Activated T-helper 2 cell treated with anti-CD3 and anti-CD28 coated beads, Interferon-gamma antibody, Interleukin-2, Interleukin-4, amounts not matched to agents 10 μg/mL and 5 μg/mL and 100 μg/mL, durations not matched to agents 14 hours and 24 hours and 36 hours (primary cell): ENCODE results near the gene PSMA8. TPM values are rescaled to one million over a fixed set of nuclear protein-coding genes. Genes with fewer than 3 reads are reported as not detected.
A peak's percentile ranks its signal among the peaks of the same experiment; 100 is the strongest.
"Not testable (repeated sequence)": the region's sequence is repeated elsewhere in the genome, so short reads cannot be mapped to it uniquely, and the experiment has no call there.

Experiments used
- DNase-seq: peaks from one replicate; pipeline ENCODE4 v3.0.0; 2021; ENCODE audit warnings: low spot score
- H3K27ac Mint-ChIP-seq: one replicate; pipeline ENCODE4 v1.8.0; 2021; ENCODE audit warnings: mixed read lengths
- H3K27me3 Mint-ChIP-seq: one replicate; pipeline ENCODE4 v1.8.0; 2021; ENCODE audit warnings: low read depth, mixed read lengths
- H3K36me3 Mint-ChIP-seq: one replicate; pipeline ENCODE4 v1.8.0; 2021; ENCODE audit warnings: low read depth, mixed read lengths
- H3K4me1 Mint-ChIP-seq: one replicate; pipeline ENCODE4 v1.8.0; 2021; ENCODE audit warnings: low read depth, mixed read lengths
- H3K4me3 Mint-ChIP-seq: one replicate; pipeline ENCODE4 v1.8.0; 2021; ENCODE audit warnings: low read depth, mild to moderate bottlenecking, moderate library complexity, mixed read lengths
- H3K9me3 Mint-ChIP-seq: one replicate; pipeline ENCODE4 v1.8.0; 2021; ENCODE audit warnings: mixed read lengths
- intact Hi-C: fragments of 100-400 bp; cut with micrococcal nuclease; formaldehyde crosslinking; loops from one replicate; pipeline ENCODE4 v1.15.1; 2023
- total RNA-seq: library from RNA; stranded (reverse); gene quantifications from 2 replicates; pipeline ENCODE4 v1.2.3, GENCODE V29; 2022

PSMA8 gene
- total RNA-seq, 1 donor from 2014 or later, result 1.4 TPM

GRCh38 chr18:26121476-26121875 is 12.2 kb upstream of the PSMA8 start:
- Mint-ChIP-seq H3K4me1 (no peaks in the 10 kb centered on the region), H3K9me3 (peaks cover 12% of the 10 kb centered on the region), H3K27me3 (peaks cover 2% of the 10 kb centered on the region), H3K4me3 (no peak overlapping the region), H3K36me3 (no peaks in the 10 kb centered on the region), H3K27ac (no peak overlapping the region)
- intact Hi-C loops, result no loop called here
- no peak for DNase-seq

DNA sequence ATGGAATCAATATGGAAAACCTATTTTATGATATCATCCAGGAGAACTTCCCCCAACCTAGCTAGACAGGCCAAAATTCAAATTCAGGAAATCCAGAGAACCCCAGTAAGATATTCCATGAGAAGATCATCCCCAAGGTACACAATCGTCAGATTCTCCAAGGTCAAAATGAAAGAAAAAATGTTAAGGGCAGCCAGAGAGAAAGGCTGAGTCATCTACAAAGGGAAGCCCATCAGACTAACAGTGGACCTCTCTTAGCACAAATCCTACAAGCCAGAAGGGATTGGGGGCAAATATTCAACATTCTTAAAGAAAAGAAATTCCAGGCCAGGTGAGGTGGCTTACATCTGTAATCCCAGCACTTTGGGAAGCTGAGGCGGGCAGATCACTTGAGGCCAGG is 11.7 kb upstream of the PSMA8 start:
- H3K4me1 Mint-ChIP-seq, DNase-seq, intact Hi-C loops, H3K27ac Mint-ChIP-seq, H3K27me3 Mint-ChIP-seq, H3K4me3 Mint-ChIP-seq, H3K36me3 Mint-ChIP-seq: not testable (repeated sequence)
- peaks cover 12% of the 10 kb centered on the region for H3K9me3 Mint-ChIP-seq

GRCh38 chr18:26127786-26128185 is 5.9 kb upstream of the PSMA8 start:
- no peaks in the 10 kb centered on the region for H3K4me1 Mint-ChIP-seq
- intact Hi-C loops, result no loop called here
- H3K4me3 Mint-ChIP-seq, result no peak overlapping the region
- H3K27ac Mint-ChIP-seq, result no peak overlapping the region
- no peaks in the 10 kb centered on the region for H3K36me3 Mint-ChIP-seq
- H3K9me3 Mint-ChIP-seq, result peaks cover 8% of the 10 kb centered on the region
- DNase-seq, result no peak
- H3K27me3 Mint-ChIP-seq, result no peaks in the 10 kb centered on the region

GRCh38 chr18:26128192-26128591 is 5.5 kb upstream of the PSMA8 start:
- H3K36me3 Mint-ChIP-seq, H3K9me3 Mint-ChIP-seq, H3K27me3 Mint-ChIP-seq, intact Hi-C loops, H3K27ac Mint-ChIP-seq, H3K4me3 Mint-ChIP-seq, H3K4me1 Mint-ChIP-seq, DNase-seq: not testable (repeated sequence)

DNA sequence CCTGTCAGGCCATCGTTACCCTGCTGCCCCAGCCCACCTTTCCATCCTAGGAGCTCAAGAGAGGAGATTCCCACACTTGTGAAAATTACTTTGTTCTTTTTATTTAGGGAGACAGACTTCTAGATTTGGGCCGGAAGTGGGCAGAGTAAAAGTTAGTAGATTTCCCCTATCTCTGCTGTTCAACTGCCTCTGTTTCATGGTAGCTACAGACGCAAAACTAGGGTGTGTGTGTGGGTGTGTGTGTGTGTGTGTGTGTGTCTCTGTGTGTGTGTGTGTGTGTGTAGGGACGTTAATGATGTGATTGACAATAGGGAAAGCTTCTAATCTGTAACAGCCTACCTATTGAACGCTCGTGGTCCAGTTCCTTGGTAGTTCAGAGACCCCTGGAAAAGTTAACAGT is 438 bp downstream of the PSMA8 start:
- intact Hi-C loops, result no loop called here
- H3K4me1 Mint-ChIP-seq, result no peaks in the 10 kb centered on the region
- H3K36me3 Mint-ChIP-seq, result no peaks in the 10 kb centered on the region
- no peaks in the 10 kb centered on the region for H3K9me3 Mint-ChIP-seq
- H3K4me3 Mint-ChIP-seq, result peak overlapping the region; percentile 77
- DNase-seq, result no peak
- H3K27ac Mint-ChIP-seq, result peak overlapping the region; percentile 81
- peaks cover 4% of the 10 kb centered on the region for H3K27me3 Mint-ChIP-seq

DNA sequence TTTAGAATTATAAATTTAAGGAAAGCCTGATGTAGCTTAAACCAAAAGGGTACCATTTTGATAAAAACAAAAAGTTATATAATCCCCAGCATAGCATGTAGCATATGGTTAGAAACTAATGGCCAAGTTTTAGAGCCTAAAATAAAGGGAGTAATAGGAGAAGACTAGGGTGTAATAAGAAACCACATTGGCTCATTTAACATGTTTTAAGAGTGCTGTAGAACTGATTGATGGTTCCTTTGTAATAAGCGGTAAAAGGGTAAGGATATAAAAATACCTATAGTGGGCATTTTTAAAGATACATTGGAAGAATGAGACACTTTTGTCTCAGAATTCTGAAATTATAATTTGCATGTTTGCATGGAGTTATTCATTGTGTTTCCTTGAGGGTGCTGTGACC is 1.9 kb downstream of the PSMA8 start:
- intact Hi-C loops, result no loop called here
- no peaks in the 10 kb centered on the region for H3K36me3 Mint-ChIP-seq
- DNase-seq, result no peak
- H3K9me3 Mint-ChIP-seq, result no peaks in the 10 kb centered on the region
- H3K27me3 Mint-ChIP-seq, result peaks cover 4% of the 10 kb centered on the region
- H3K4me1 Mint-ChIP-seq, result no peaks in the 10 kb centered on the region
- H3K27ac Mint-ChIP-seq, result no peak overlapping the region
- H3K4me3 Mint-ChIP-seq, result no peak overlapping the region

GRCh38 chr18:26157326-26157725 is 23.7 kb downstream of the PSMA8 start:
- Mint-ChIP-seq H3K4me1 (peaks cover 2% of the 10 kb centered on the region), H3K9me3 (no peaks in the 10 kb centered on the region), H3K27ac (no peak overlapping the region), H3K36me3 (no peaks in the 10 kb centered on the region), H3K27me3 (peaks cover 7% of the 10 kb centered on the region), H3K4me3 (no peak overlapping the region)
- DNase-seq, result no peak
- intact Hi-C loops, result no loop called here

- peaks cover 7% of the 10 kb centered on the region for H3K27me3 Mint-ChIP-seq
- H3K9me3 Mint-ChIP-seq, result no peaks in the 10 kb centered on the region
- intact Hi-C loops, result no loop called here
- no peak overlapping the region for H3K4me3 Mint-ChIP-seq
- H3K27ac Mint-ChIP-seq, result no peak overlapping the region
- no peak for DNase-seq
- H3K4me1 Mint-ChIP-seq, result peaks cover 2% of the 10 kb centered on the region
- no peaks in the 10 kb centered on the region for H3K36me3 Mint-ChIP-seq
These were observed 25.7 kb downstream of the PSMA8 start for GRCh38 chr18:26159353-26159752.

DNA sequence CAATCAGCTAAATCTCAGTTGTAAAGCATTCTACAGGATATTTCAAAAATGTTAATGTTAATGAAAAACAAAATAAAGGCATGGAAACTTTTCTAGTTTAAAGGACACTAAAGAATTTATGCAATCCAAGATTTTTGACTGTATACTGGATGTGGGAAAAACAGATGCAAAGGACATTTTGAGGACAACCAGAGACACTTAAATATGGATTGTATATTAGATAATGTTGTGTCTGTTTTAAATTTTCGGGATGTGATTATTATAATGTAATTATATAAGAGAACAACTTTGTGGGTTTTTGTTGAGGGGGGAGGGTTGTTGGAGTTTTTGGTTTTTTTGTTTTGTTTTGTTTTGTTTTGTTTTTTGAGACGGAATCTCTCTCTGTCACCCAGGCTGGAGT is 30.9 kb downstream of the PSMA8 start:
- Mint-ChIP-seq H3K4me3 (no peak overlapping the region), H3K27me3 (peaks cover 5% of the 10 kb centered on the region), H3K9me3 (no peaks in the 10 kb centered on the region), H3K4me1 (peaks cover 1% of the 10 kb centered on the region), H3K27ac (no peak overlapping the region), H3K36me3 (no peaks in the 10 kb centered on the region)
- no peak for DNase-seq
- intact Hi-C loops, result no loop called here

DNA sequence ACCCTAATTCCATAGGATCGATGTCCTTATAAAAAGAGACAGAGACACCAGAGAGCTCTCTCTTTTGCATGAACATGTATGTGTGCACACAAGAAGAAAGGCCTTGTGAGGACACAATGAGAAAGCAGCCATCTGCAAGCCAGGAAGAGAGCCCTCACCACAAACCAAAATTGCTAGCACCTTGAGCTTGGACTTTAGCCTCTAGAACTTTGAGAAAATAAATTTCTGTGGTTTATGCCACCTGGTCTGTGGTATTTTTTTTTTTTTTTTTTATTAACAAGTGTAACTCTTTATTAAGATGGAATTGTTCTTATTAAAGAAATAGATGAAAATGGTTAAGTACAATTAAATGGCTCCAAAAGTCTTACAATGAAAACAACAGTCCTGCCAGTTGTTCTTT is 33.9 kb downstream of the PSMA8 start:
- not testable (repeated sequence) for H3K27ac Mint-ChIP-seq, H3K4me3 Mint-ChIP-seq

DNA sequence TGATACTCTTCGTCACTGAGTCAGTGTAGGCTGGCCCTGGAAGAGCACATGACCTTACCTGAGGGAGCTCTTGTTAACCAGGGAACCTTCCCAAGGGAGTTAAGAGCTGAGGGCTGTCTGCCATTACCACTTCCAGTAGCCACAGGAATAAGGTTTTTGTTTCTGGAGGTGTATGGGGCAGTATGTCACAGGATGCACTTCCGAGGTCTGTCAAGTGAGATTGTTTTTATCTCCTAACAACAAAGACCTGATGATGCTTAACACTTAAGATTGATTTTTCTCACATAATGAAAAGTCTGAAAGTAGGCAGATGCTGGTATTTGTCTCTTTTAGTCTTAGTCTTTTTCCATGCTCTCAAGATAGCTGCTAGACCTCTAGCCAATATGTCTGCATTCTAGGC is 41.8 kb downstream of the PSMA8 start:
- no peak overlapping the region for H3K4me3 Mint-ChIP-seq
- H3K27ac Mint-ChIP-seq, result no peak overlapping the region
- no peaks in the 10 kb centered on the region for H3K36me3 Mint-ChIP-seq
- H3K4me1 Mint-ChIP-seq, result peaks cover 2% of the 10 kb centered on the region
- intact Hi-C loops, result no loop called here
- H3K9me3 Mint-ChIP-seq, result no peaks in the 10 kb centered on the region
- no peaks in the 10 kb centered on the region for H3K27me3 Mint-ChIP-seq
- DNase-seq, result no peak

More for the DNA sequence above, 33.9 kb downstream of the PSMA8 start:
- H3K9me3 Mint-ChIP-seq, DNase-seq, H3K27me3 Mint-ChIP-seq, intact Hi-C loops, H3K4me1 Mint-ChIP-seq, H3K36me3 Mint-ChIP-seq: not testable (repeated sequence)

DNA sequence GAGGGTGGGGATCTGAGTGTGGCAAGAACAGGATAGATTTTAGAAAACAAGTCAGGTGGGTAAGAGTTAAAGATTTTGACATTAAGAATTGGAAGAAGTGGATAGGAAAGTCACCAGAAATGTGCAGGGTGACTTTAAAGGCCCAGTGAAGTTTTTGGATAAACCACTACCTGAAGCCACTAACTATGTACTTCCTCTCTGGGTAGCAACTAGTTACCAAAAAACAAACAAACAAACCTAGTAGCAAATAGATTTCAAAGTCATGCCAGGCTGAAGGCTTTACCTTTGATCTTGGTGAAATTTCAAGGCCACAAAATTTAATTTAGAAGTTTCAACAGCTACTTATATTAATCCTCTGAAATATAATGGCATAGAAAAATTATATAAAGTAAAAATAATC is 42.5 kb downstream of the PSMA8 start:
- Mint-ChIP-seq H3K4me3 (no peak overlapping the region), H3K9me3 (no peaks in the 10 kb centered on the region), H3K4me1 (peaks cover 2% of the 10 kb centered on the region), H3K36me3 (no peaks in the 10 kb centered on the region), H3K27ac (no peak overlapping the region), H3K27me3 (no peaks in the 10 kb centered on the region)
- DNase-seq, result no peak
- intact Hi-C loops, result no loop called here

DNA sequence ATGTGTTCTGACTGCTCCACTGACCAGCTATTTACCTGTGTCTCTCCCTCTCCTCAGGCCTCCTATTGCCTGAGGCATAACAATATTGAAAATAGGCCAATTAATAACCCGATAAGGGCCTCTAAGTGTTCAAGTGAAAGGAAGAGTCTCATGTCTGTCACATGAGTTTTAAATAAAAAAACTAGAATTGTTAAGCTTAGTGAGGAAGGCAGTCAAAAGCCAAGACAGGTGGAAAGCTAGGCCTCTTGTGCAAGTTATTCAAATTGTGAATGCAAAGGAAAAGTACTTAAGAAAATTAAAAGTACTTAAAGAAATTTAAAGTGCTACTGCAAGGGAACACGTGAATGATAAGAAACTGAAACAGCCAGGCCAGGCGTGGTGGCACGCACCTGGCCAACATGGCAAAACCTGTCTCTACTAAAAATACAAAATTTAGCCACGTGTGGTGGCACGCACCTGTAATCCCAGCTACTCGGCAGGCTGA is 47.7 kb downstream of the PSMA8 start:
- Mint-ChIP-seq H3K36me3 (no peaks in the 10 kb centered on the region), H3K27ac (no peak overlapping the region), H3K9me3 (no peaks in the 10 kb centered on the region), H3K4me1 (peaks cover 6% of the 10 kb centered on the region), H3K4me3 (no peak overlapping the region), H3K27me3 (no peaks in the 10 kb centered on the region)
- no peak for DNase-seq
- intact Hi-C loops, result no loop called here

DNA sequence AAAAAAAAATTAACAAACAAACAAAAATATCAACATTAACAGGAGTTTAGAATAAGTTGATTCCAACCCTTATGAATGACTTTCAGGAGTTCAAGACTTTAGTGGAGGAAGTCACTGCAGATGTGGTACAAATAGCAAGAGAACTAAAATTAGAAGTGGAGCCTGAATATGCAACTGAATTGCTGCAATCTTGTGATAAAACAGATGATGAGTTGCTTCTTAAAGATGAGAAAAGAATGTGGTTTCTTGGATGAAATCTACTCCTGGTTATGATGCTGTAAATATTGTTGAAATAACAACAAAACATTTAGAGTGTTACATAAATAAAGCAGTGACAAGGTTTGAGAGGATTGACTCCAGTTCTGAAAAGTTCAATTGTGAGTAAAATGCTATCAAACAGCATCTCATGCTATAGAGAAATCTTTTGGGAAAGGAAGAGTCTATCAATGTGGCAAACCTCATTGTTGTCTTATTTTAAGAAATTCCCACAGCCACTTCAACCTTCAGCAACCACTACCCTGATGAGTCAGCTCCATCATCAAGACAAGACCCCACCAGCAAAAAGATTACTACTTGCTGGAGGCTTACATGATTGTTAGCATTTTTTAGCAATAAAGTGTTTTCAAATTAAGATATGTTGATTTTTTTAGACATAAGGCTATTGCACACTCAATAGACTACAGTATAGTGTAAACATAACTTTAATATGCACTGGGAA is 49.9 kb downstream of the PSMA8 start:
- H3K27ac Mint-ChIP-seq, result no peak overlapping the region
- no peak for DNase-seq
- no peaks in the 10 kb centered on the region for H3K36me3 Mint-ChIP-seq
- H3K27me3 Mint-ChIP-seq, result no peaks in the 10 kb centered on the region
- intact Hi-C loops, result no loop called here
- H3K4me3 Mint-ChIP-seq, result no peak overlapping the region
- no peaks in the 10 kb centered on the region for H3K9me3 Mint-ChIP-seq
- H3K4me1 Mint-ChIP-seq, result peaks cover 6% of the 10 kb centered on the region
